Measurements from ENCODE around the gene PLEKHA1.

GRCh38 chr10:122478971-122479370 lies 104.5 kb downstream of the PLEKHA1 start:
- no peak for TF ChIP-seq POLR2A (IDR thresholded peaks at IDR 0.05)
- TF ChIP-seq CTCF (IDR thresholded peaks at IDR 0.05): no peak
- no peak for TF ChIP-seq POLR2AphosphoS5 (IDR thresholded peaks at IDR 0.05)
